H1 (cell line): ENCODE results near the gene CAPN10. TPM values are rescaled to one million over a fixed set of nuclear protein-coding genes. Genes with fewer than 3 reads are reported as not detected.

Experiments used
- CTCF ChIA-PET: fragments of 300-600 bp; sonication (Branson Sonifier 250); formaldehyde crosslinking; loops from one replicate; lab custom pipeline; 2021; ENCODE audit not compliant: partially characterized antibody; lab: Charles Lee
- POLR2A ChIA-PET: fragments of 300-600 bp; sonication (Branson Sonifier 250); formaldehyde crosslinking; loops from one replicate; lab custom pipeline; 2021; ENCODE audit warnings: inconsistent platforms; ENCODE audit not compliant: partially characterized antibody; lab: Charles Lee
- DNase-seq, 2 experiments: peaks; one replicate each; pipeline versions ENCODE4 v3.0.0 to v3.0.0-alpha.2; 2010 to 2022; ENCODE audit warnings: low spot score in 2 of 2, low read depth in 1 of 2, mixed read lengths in 1 of 2
- FAIRE-seq: peaks from 2 replicates; lab custom pipeline; 2011; peaks lifted over from hg19 to GRCh38; lab: Jason Lieb, UNC
- H2AFZ ChIP-seq: 2 replicates; pipeline ENCODE4 v1.8.1; 2012; ENCODE audit warnings: low read length, inconsistent platforms
- H2AK5ac ChIP-seq: 2 replicates; pipeline ENCODE4 v1.6.1; 2013; ENCODE audit warnings: low read depth, low read length
- H2BK120ac ChIP-seq: replicated peaks from 2 replicates; pipeline ENCODE3; 2013; ENCODE audit warnings: low read depth, low read length, inconsistent platforms
- H2BK12ac ChIP-seq: 2 replicates; pipeline ENCODE4 v1.6.1; 2013; ENCODE audit warnings: low read depth, low read length
- H2BK15ac ChIP-seq: 2 replicates; pipeline ENCODE4 v1.6.1; 2013; ENCODE audit warnings: low read length
- H2BK20ac ChIP-seq: 2 replicates; pipeline ENCODE4 v1.6.1; 2013; ENCODE audit warnings: low read length
- H2BK5ac ChIP-seq: 2 replicates; pipeline ENCODE4 v1.6.1; 2013; ENCODE audit warnings: low read depth, low read length
- H3K14ac ChIP-seq: 2 replicates; pipeline ENCODE4 v1.6.1; 2013; ENCODE audit warnings: inconsistent platforms; ENCODE audit not compliant: insufficient read length
- H3K18ac ChIP-seq: 2 replicates; pipeline ENCODE4 v1.6.1; 2013; ENCODE audit warnings: low read length; ENCODE audit errors: extremely low read depth
- H3K23ac ChIP-seq: 2 replicates; pipeline ENCODE4 v1.6.1; 2013; ENCODE audit warnings: inconsistent platforms; ENCODE audit not compliant: insufficient read length
- H3K23me2 ChIP-seq: 2 replicates; pipeline ENCODE4 v1.6.1; 2013; ENCODE audit warnings: low read depth, low read length
- H3K27ac ChIP-seq: 2 replicates; pipeline ENCODE4 v1.6.1; 2011; ENCODE audit warnings: low read depth, low read length, inconsistent platforms
- H3K27me3 ChIP-seq, 4 experiments: replicated peaks in 1 of 4; 1 replicate in 1 of 4; 2 replicates in 3 of 4; pipeline versions ENCODE4 v1.6.1 to v1.8.1; 2011 to 2013; ENCODE audit warnings: low read length in 3 of 4, mild to moderate bottlenecking in 3 of 4, inconsistent platforms in 2 of 4, mixed read lengths in 2 of 4, moderate library complexity in 1 of 4; ENCODE audit not compliant: control insufficient read depth in 3 of 4, insufficient read depth in 3 of 4; ENCODE audit errors: extremely low read depth in 1 of 4
- H3K36me3 ChIP-seq, 4 experiments: 2 replicates each; pipeline versions ENCODE4 v1.6.1 to v1.8.1; 2011 to 2013; ENCODE audit warnings: mild to moderate bottlenecking in 4 of 4, low read length in 3 of 4, moderate library complexity in 2 of 4, control low read depth in 1 of 4, inconsistent platforms in 1 of 4; ENCODE audit not compliant: insufficient read depth in 4 of 4, control insufficient read depth in 2 of 4
- H3K4ac ChIP-seq: replicated peaks from 2 replicates; pipeline ENCODE3; 2013; ENCODE audit warnings: low read length, low read depth, mixed read lengths, inconsistent platforms; ENCODE audit not compliant: insufficient read length
- H3K4me1 ChIP-seq, 4 experiments: replicated peaks in 1 of 4; 1 replicate in 1 of 4; 2 replicates in 3 of 4; pipeline versions ENCODE4 v1.6.1 to v1.8.1; 2011 to 2013; ENCODE audit warnings: low read length in 3 of 4, inconsistent platforms in 2 of 4, mixed read lengths in 1 of 4; ENCODE audit not compliant: insufficient read depth in 4 of 4, control insufficient read depth in 3 of 4
- H3K4me2 ChIP-seq, 2 experiments: 2 replicates each; pipeline versions ENCODE4 v1.6.1 to v1.8.1; 2011 to 2013; ENCODE audit warnings: low read depth in 2 of 2, low read length in 2 of 2, control low read depth in 1 of 2, inconsistent platforms in 1 of 2, mild to moderate bottlenecking in 1 of 2; ENCODE audit not compliant: insufficient read depth in 1 of 2
- H3K4me3 ChIP-seq, 4 experiments: fragments of 200-600, 300-600 bp in 1 of 4; sonication (generic), shearing (Covaris generic), sonication (Bioruptor Twin) in 1 of 4; 2 replicates each; pipeline versions ENCODE4 v1.5.1 to v1.8.1; 2011 to 2016; ENCODE audit warnings: low read length in 4 of 4, low read depth in 3 of 4, control low read depth in 2 of 4, inconsistent platforms in 2 of 4, mild to moderate bottlenecking in 2 of 4, mixed read lengths in 1 of 4, moderate library complexity in 1 of 4; ENCODE audit not compliant: insufficient read depth in 2 of 4; ENCODE audit errors: extremely low read depth in 1 of 4
- H3K56ac ChIP-seq: replicated peaks from 2 replicates; pipeline ENCODE3; 2013; ENCODE audit warnings: low read depth, mild to moderate bottlenecking, mixed read lengths, low read length, inconsistent platforms; ENCODE audit not compliant: insufficient read length
- H3K79me1 ChIP-seq: 2 replicates; pipeline ENCODE4 v1.6.1; 2013; ENCODE audit warnings: low read depth, low read length, control low read depth
- H3K79me2 ChIP-seq, 2 experiments: 2 replicates each; pipeline versions ENCODE4 v1.6.1 to v1.8.1; 2012 to 2013; ENCODE audit warnings: low read length in 2 of 2, mild to moderate bottlenecking in 2 of 2, inconsistent platforms in 1 of 2; ENCODE audit not compliant: insufficient read depth in 2 of 2, control insufficient read depth in 1 of 2
- H3K9ac ChIP-seq, 4 experiments: replicated peaks in 1 of 4; 1 replicate in 1 of 4; 2 replicates in 3 of 4; pipeline versions ENCODE4 v1.6.1 to v1.8.1; 2011 to 2013; ENCODE audit warnings: low read depth in 3 of 4, low read length in 3 of 4, control low read depth in 2 of 4, mild to moderate bottlenecking in 2 of 4, moderate library complexity in 2 of 4, inconsistent platforms in 1 of 4; ENCODE audit errors: extremely low read depth in 1 of 4
- H3K9me3 ChIP-seq, 2 experiments: 2 replicates each; pipeline versions ENCODE4 v1.6.1 to v1.8.1; 2012 to 2013; ENCODE audit warnings: mild to moderate bottlenecking in 2 of 2, moderate library complexity in 2 of 2, control low read depth in 1 of 2, inconsistent platforms in 1 of 2, low read depth in 1 of 2, low read length in 1 of 2, mixed read lengths in 1 of 2; ENCODE audit not compliant: insufficient read depth in 2 of 2
- H4K20me1 ChIP-seq, 2 experiments: replicated peaks in 1 of 2; 2 replicates each; pipeline versions ENCODE3 to v1.8.1; 2011 to 2013; ENCODE audit warnings: inconsistent platforms in 2 of 2, low read length in 2 of 2, mild to moderate bottlenecking in 1 of 2; ENCODE audit not compliant: insufficient read depth in 2 of 2, control insufficient read depth in 1 of 2
- H4K5ac ChIP-seq: 2 replicates; pipeline ENCODE4 v1.6.1; 2013; ENCODE audit warnings: low read length, low read depth, mixed read lengths, inconsistent platforms; ENCODE audit not compliant: insufficient read length
- H4K8ac ChIP-seq: 2 replicates; pipeline ENCODE4 v1.8.0; 2013; ENCODE audit warnings: mild to moderate bottlenecking, moderate library complexity, low read length, inconsistent platforms; ENCODE audit not compliant: insufficient read depth; ENCODE audit errors: extremely low read depth
- H4K91ac ChIP-seq: replicated peaks from 2 replicates; pipeline ENCODE3; 2013; ENCODE audit warnings: low read length, mixed read lengths, inconsistent platforms; ENCODE audit not compliant: insufficient read length
- CTCF ChIP-seq, 3 experiments: IDR thresholded peaks; 1 replicate in 2 of 3; 2 replicates in 1 of 3; pipeline versions ENCODE4 v1.5.1 to v1.6.1; 2011; ENCODE audit warnings: low read length in 3 of 3, mild to moderate bottlenecking in 3 of 3, inconsistent platforms in 2 of 3, low read depth in 1 of 3, moderate library complexity in 1 of 3; ENCODE audit not compliant: insufficient read depth in 1 of 3; ENCODE audit errors: control extremely low read depth in 1 of 3
- TAF7 ChIP-seq: optimal IDR thresholded peaks from 2 replicates; pipeline ENCODE3; 2011; ENCODE audit warnings: low read depth, mild to moderate bottlenecking, inconsistent platforms, low read length, moderate library complexity, borderline replicate concordance
- TBP ChIP-seq: IDR thresholded peaks from 2 replicates; pipeline ENCODE4 v1.6.1; 2011; ENCODE audit warnings: low read depth, low read length, improper control_type of control experiment
- WGBS, 2 experiments: shearing (Covaris generic) in 1 of 2; methylation state at CpG; one replicate each; pipeline versions ENCODE4 v1.1.6 to v1.1.7; 2013 to 2015; ENCODE audit warnings: low lambda C conversion rate in 2 of 2, mixed read lengths in 2 of 2, inconsistent platforms in 1 of 2, low coverage in 1 of 2, missing lambda C conversion rate in 1 of 2; ENCODE audit not compliant: insufficient replicate concordance in 2 of 2, insufficient coverage in 1 of 2, insufficient read length in 1 of 2; ENCODE audit errors: extremely low coverage in 1 of 2, missing lambda C conversion rate in 1 of 2; 5-methylcytosine and 5-hydroxymethylcytosine counted together
- polyA plus RNA-seq, 7 experiments: library from polyadenylated mRNA; depleted of rRNA in 3 of 7; stranded (reverse) in 5 of 7; unstranded in 2 of 7; fragments of >200 nt in 5 of 7; fragments of 200-250 nt in 2 of 7; gene quantifications; 1 replicate in 5 of 7; 2 replicates in 1 of 7; 4 replicates in 1 of 7; pipeline versions ENCODE4 v1.2.1 to v1.2.3, GENCODE V29; 2011 to 2013; ENCODE audit warnings: missing spikeins in 2 of 7, mixed read lengths in 2 of 7
- total RNA-seq: library from RNA; stranded (reverse); fragmentation: NEBNext Ultra II Directional; extraction: Animal tissue kit (Norgen Biotek cat#: 25700); gene quantifications from 2 replicates; pipeline ENCODE4 v1.2.1, GENCODE V29; 2021

The CAPN10 gene
- total and polyA plus RNA-seq, 2 of the 8 experiments (the other 6 are each of a cell fraction or from before 2014, with no cell fraction given) = 30.7 to 39.8 TPM

GRCh38 chr2:240644859-240645301 is 58.3 kb downstream of the CAPN10 start:
- Histone ChIP-seq H2AFZ (no peak overlapping the region), H2BK120ac (no peak overlapping the region), H3K27ac (no peak overlapping the region), H3K18ac (no peak overlapping the region), H2BK12ac (no peak overlapping the region), H3K79me1 (no peaks in the 10 kb centered on the region), H3K4me3 (no peak overlapping the region), H3K9ac (no peak overlapping the region), H3K79me2 (no peaks in the 10 kb centered on the region), H3K4ac (no peak overlapping the region), H4K20me1 (no peaks in the 10 kb centered on the region), H3K27me3 (peaks cover 0 to 4% (median 2%) of the 10 kb centered on the region in 4 experiments; a peak in 2 of 7 replicates), H4K91ac (no peak overlapping the region), H3K4me1 (peaks cover 0 to 10% (median 6%) of the 10 kb centered on the region in 4 experiments; a peak in 5 of 7 replicates), H2BK15ac (no peak overlapping the region), H3K23ac (no peak overlapping the region), H2BK20ac (no peak overlapping the region), H4K5ac (no peak overlapping the region), H3K56ac (no peak overlapping the region), H3K4me2 (no peak overlapping the region), H3K9me3 (no peaks in the 10 kb centered on the region), H2AK5ac (no peak overlapping the region), H4K8ac (no peak overlapping the region), H2BK5ac (no peak overlapping the region), H3K14ac (no peak overlapping the region), H3K23me2 (no peaks in the 10 kb centered on the region), H3K36me3 (no peaks in the 10 kb centered on the region)
- no peak for TF ChIP-seq TBP
- TF ChIP-seq CTCF (IDR thresholded peaks at IDR 0.05; ENCODE audit: control extremely low read depth in 1 of 3, insufficient read depth in 1 of 3, low read depth in 1 of 3, low read length in 3 of 3) = peak in 1 of 3 experiments; percentile 8; a peak in 1 of 4 replicates
- TF ChIP-seq TAF7 = no peak
- FAIRE-seq (no peak), DNase-seq (peak in 1 of 2 experiments; percentile 32)
- 84% methylated on average over 7 of the region's 8 CpGs; no CpG with 5 or more reads in 1 of the 2 experiments for WGBS, 2 experiments
- ChIA-PET CTCF (interaction anchor here (0.9 kb wide), 1 partner anchor 178 kb away, joined by 4 read pairs; no protein-coding TSS in a partner anchor), POLR2A (no interaction called here)
